Tibial nerve (tissue), 4 donors: ENCODE results near the gene FEM1B.

ENCODE experiments used
- CTCF ChIP-seq, 5 experiments: fragments of 200-600 bp in 3 of 5; fragments of 450-650 bp in 2 of 5; sonication (generic) in 3 of 5; IDR thresholded peaks; one replicate each; pipeline ENCODE4 v1.5.1; 2016 to 2019; ENCODE audit warnings: antibody characterized with exemption in 5 of 5, mild to moderate bottlenecking in 3 of 5, moderate library complexity in 2 of 5
- EP300 ChIP-seq, 2 donors: sonication (generic); formaldehyde crosslinking; IDR thresholded peaks; one replicate each; pipeline ENCODE4 v1.6.1; 2017; ENCODE audit warnings: antibody characterized with exemption in 2 of 2, mild to moderate bottlenecking in 1 of 2
- POLR2A ChIP-seq, 2 donors: fragments of 450-650 bp; IDR thresholded peaks; one replicate each; pipeline ENCODE4 v1.6.1; 2017; ENCODE audit warnings: antibody characterized with exemption in 2 of 2, mild to moderate bottlenecking in 2 of 2, moderate library complexity in 2 of 2

- no peak for TF ChIP-seq CTCF (IDR thresholded peaks at IDR 0.05)
- TF ChIP-seq POLR2A (IDR thresholded peaks at IDR 0.05), result no peak
- no peak for TF ChIP-seq EP300 (IDR thresholded peaks at IDR 0.05)
These were observed 41.7 kb downstream of the FEM1B start for GRCh38 chr15:68318931-68319909.
